NCI-H460 (cell line): ENCODE measurements around the gene ADGRE2. TPM values are rescaled to one million over a fixed set of nuclear protein-coding genes. Genes with fewer than 3 reads are reported as not detected.

Experiments
- small RNA-seq, 2 experiments: library from RNA; depleted of rRNA; stranded (forward); fragments of <200 nt; gene quantifications; one replicate each; pipeline ENCODE3, GENCODE V24; 2014
- total RNA-seq: library from RNA; depleted of rRNA; stranded (reverse); fragments of >200 nt; shearing (Covaris generic); gene quantifications from 2 replicates; pipeline ENCODE4 v1.2.3, GENCODE V29; 2014; rRNA removed

The ADGRE2 gene
- total RNA-seq, 1 experiment from 2014 or later: 0.45 TPM

Small RNA genes within 50 kb of the gene (small RNA-seq; reads per million reads assigned to genes)
- 0.08 to 0.29 reads per million in 2 experiments for gene AC005255.1

Other genes starting within 250 kb of the ADGRE2 start
- gene TECR, start 249.0 kb downstream of the ADGRE2 start, total RNA-seq: 53.8 and 59.1 TPM in 2 replicates
- 116 and 139 TPM in 2 replicates for gene NDUFB7, start 206.5 kb downstream of the ADGRE2 start, total RNA-seq
- not detected in 2 replicates for gene CLEC17A, start 195.5 kb downstream of the ADGRE2 start, total RNA-seq
- not detected in 2 replicates for gene ADGRE3, start 103.7 kb downstream of the ADGRE2 start, total RNA-seq
- gene ZNF333, start 88.5 kb downstream of the ADGRE2 start, total RNA-seq: 6.6 and 9.4 TPM in 2 replicates
- not detected in 2 replicates for gene OR7A5, start 56.6 kb upstream of the ADGRE2 start, total RNA-seq
- gene OR7C1, start 56.6 kb upstream of the ADGRE2 start, total RNA-seq: not detected in 2 replicates
- not detected in 2 replicates for gene OR7A10, start 70.4 kb upstream of the ADGRE2 start, total RNA-seq
- not detected in 2 replicates for gene OR7A17, start 107.6 kb upstream of the ADGRE2 start, total RNA-seq
- not detected in 2 replicates for gene OR7C2, start 162.9 kb upstream of the ADGRE2 start, total RNA-seq
- not detected in 2 replicates for gene SLC1A6, start 201.3 kb upstream of the ADGRE2 start, total RNA-seq